CD4-positive, alpha-beta T cell treated with Interleukin-17A for 4 hours (primary cell): ENCODE results near the gene MEGF6.

ENCODE experiments used
- DNase-seq: peaks from one replicate; pipeline ENCODE4 v3.0.0-alpha.2; 2020; ENCODE audit warnings: mixed read lengths

The MEGF6 gene

GRCh38 chr1:3478187-3478586 lies 133.1 kb downstream of the MEGF6 start:
- DNase-seq = no peak

- no peak for DNase-seq
Observed at GRCh38 chr1:3477241-3477995, 133.9 kb downstream of the MEGF6 start.

GRCh38 chr1:3476666-3477065 lies 134.6 kb downstream of the MEGF6 start:
- no peak for DNase-seq

GRCh38 chr1:3475839-3476573 lies 135.3 kb downstream of the MEGF6 start:
- DNase-seq = no peak

GRCh38 chr1:3474421-3474820 lies 136.9 kb downstream of the MEGF6 start:
- no peak for DNase-seq

GRCh38 chr1:3474016-3474415 lies 137.3 kb downstream of the MEGF6 start:
- no peak for DNase-seq

- no peak for DNase-seq
Observed at GRCh38 chr1:3473381-3473844, 137.9 kb downstream of the MEGF6 start.

GRCh38 chr1:3472906-3473305 lies 138.4 kb downstream of the MEGF6 start:
- DNase-seq = no peak

GRCh38 chr1:3472088-3472850 lies 139.0 kb downstream of the MEGF6 start:
- no peak for DNase-seq

GRCh38 chr1:3471356-3472087 lies 139.8 kb downstream of the MEGF6 start:
- DNase-seq = no peak

- no peak for DNase-seq
Observed at GRCh38 chr1:3470650-3471355, 140.5 kb downstream of the MEGF6 start.

GRCh38 chr1:3469849-3470649 lies 141.3 kb downstream of the MEGF6 start:
- peak; percentile 1 for DNase-seq

- DNase-seq = peak; percentile 0
Observed at GRCh38 chr1:3469104-3469848, 142.0 kb downstream of the MEGF6 start.

- peak; percentile 1 for DNase-seq
Observed at GRCh38 chr1:3468236-3469103, 142.8 kb downstream of the MEGF6 start.

- no peak for DNase-seq
Observed at GRCh38 chr1:3467096-3468036, 143.9 kb downstream of the MEGF6 start.

GRCh38 chr1:3466366-3467075 lies 144.8 kb downstream of the MEGF6 start:
- peak; percentile 1 for DNase-seq

GRCh38 chr1:3465935-3466321 lies 145.4 kb downstream of the MEGF6 start:
- DNase-seq = peak; percentile 0
